Stimulated activated CD8-positive, alpha-beta memory T cell treated with anti-CD3 and anti-CD28 coated beads, Interleukin-4, amount 100 ng/mL, for 1 hour (primary cell): ENCODE results near the gene IL5.
A peak's percentile ranks its signal among the peaks of the same experiment; 100 is the strongest.
"Not testable (repeated sequence)": the region's sequence is repeated elsewhere in the genome, so short reads cannot be mapped to it uniquely, and the experiment has no call there.

ENCODE experiments used
- DNase-seq, 2 donors: peaks; one replicate each; pipeline ENCODE4 v3.0.0-alpha.2; 2020; ENCODE audit warnings: low read depth in 2 of 2, low spot score in 1 of 2

The IL5 gene

DNA sequence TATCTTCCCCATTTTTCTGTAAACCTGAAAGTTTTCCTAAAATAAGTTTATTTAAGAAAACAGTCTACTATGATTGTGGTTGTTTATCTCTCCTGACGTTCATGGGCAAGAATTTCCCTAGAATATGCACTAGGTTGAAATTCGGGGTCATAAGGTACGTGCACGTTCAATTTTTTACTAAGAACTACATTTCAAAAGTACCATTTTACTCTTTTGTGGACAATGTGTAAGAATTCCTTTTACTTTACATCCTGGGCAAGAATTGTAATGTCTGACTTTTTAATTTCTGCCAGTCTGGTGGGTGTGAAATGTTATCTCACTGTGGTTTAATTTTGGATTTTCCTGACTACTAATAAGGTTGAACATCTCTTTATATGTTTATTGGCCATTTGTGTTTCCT lies 12.4 kb downstream of the IL5 start:
- DNase-seq = no peak

DNA sequence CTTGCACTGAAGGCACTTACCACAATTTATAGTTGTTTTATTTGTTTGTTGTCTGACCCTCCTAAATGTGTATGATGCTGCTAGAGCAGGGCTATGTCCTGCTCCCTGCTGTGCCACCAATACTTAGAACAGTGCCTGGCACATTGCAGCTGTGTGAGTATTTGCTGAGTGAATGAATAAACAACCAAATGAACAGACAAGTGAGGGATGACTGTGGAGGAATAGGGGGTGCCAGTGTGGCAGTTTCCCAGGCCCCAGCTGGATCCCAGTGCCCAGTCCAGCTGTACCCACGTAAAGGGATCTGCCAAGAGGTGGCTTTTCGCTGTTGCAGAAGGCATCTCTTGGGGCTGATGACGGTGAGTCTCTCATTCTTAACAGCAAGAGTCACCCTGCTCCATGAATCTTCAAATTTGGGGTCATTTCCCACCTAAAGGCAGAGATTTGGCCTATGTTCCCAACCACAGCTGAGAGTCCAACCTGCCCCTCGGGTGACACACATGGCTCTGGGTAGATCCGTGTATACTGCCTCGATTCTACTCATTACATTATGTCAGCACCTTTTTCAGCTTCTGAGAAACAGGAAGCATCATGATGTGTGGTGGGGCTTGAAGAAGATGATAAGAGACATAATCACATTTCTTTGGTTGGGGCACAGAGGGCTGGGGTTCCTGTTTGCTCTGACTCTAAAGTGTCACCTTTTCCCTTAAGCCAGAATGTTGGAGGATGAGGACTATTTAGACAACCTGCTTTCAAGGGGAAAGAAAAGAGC lies 14.3 kb downstream of the IL5 start:
- DNase-seq = no peak

DNA sequence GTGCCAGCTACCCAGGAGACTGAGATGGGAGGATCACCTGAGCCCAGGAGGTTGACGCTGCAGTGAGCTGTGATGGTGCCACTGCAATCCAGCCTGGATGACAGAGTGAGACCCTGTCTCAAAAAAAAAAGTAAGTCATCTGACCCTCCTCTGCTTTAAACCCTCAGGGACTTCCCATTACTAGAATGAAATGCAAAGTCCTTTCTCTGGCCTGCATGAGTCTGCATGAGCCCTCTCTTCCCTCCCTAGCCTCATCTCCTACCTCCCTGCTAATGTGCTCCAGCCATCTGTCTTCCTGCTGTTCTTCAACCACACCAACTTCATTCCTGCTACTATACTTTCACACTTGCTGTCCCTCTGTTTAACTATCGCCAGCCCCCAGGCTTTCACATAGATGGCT lies 15.3 kb downstream of the IL5 start:
- DNase-seq = no peak

DNA sequence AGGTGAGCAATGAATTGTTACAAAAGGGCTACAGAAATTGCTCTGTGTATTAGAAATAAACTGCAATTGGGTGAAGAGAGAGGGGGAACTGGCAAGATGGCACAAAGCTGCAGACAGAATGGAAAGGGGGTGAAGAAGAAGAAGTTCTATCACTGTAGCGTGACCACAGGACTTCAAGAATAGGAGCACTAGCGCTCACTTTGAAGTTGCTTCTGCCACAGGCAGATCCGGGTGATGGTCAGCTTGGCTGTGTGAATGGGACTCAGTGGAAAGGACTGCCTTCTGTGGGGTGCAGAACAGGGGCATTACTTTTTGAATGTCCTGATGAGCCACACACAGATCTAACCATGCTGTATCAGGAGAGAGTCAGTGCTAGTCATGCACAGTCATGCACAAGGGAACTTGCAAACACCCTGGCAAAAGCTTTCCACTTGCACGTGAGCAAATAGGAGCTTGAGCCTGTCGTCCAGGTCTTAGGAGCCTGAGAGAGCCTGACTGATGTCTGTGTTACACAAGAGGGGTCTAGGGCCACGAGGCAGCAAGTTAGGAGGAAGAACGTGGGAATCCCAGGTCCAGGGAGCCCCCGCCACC lies 16.3 kb downstream of the IL5 start:
- no peak for DNase-seq

DNA sequence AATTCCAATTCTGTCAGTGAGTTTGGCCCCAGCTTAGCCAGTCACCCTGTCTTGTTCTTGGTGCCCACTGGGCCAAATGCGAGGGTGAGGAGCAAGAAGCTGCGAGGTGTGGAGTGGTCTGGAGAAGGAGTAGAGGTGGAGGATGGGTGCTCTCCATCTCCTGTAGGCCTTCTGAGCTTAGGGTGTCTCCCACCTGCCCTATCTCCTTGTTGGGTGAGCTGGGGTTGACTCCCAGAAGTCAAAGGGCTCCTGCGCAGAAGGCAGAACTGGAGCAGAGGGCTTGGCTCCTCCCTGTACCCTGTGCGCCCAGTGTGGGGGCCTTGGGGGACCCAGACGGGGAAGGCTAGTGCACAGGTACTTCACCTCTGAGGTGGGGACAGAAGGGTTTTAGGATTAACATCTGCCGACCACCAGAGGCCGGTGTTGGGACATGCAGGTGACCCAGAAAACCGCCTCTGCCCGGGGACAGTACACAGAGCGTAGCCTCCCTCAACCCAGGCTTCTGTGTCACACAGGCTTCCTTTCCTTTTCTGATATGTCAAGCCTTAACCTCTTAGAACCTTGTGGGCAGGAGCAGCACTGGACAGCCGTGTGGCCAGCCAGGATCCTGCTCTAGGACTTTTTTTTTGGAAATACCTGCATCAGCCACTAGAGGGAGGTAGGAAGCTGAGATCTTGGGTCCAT lies 16.9 kb downstream of the IL5 start:
- DNase-seq = no peak

DNA sequence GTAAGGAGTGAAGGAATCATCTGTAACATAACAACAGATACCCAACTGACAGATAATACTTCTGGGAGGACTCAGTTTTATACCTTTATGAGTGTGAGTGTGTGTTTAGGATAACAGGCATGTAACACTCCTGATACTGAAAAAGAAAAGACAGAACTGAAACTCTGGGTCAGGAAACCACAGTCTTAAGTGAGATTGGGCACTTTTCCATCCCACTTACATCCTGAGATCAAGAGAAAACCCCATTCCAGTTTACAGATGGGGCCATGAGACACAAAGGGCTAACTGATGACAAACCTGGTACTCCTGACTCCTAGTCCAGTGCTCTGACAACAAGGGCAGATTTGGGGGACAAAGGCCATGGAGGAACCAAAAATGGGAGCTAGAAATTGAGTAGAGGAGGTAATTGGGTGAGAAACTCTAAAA lies 18.0 kb downstream of the IL5 start:
- no peak for DNase-seq

DNA sequence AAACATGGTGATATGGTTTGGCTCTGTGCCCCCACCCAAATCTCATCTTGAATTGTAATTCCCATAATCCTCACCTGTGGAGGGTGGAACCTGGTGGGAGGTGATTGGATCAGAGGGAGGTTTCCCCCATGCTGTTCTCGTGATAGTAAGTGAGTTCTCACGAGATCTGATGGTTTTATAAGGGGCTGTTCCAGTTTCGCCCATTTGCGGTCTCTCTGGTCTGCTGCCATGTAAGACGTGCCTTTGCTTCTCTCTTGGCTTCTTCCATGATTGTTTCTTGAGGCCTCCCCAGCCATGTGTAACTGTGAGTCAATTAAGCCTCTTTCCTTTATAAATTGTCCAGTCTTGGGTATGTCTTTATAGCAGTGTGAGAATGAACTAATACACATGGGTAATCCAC lies 18.4 kb downstream of the IL5 start:
- not testable (repeated sequence) for DNase-seq

DNA sequence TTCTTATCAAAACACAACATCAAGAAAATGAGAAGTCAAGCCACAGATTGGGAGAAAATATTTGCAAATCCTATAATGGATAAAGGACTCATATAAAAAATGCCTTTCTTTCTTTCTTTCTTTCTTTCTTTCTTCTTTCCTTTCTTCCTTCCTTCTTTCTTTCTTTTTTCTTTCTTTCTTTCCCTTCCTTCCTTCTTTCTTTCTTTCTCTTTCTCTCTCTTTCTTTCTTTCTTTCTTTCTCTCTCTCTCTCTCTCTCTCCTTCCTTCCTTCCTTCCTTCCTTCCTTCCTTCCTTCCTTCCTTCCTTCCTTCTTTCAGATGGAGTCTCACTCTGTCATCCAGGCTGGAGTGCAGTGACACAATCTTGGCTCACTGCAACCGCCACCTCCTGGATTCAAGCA lies 21.3 kb downstream of the IL5 start:
- not testable (repeated sequence) for DNase-seq

DNA sequence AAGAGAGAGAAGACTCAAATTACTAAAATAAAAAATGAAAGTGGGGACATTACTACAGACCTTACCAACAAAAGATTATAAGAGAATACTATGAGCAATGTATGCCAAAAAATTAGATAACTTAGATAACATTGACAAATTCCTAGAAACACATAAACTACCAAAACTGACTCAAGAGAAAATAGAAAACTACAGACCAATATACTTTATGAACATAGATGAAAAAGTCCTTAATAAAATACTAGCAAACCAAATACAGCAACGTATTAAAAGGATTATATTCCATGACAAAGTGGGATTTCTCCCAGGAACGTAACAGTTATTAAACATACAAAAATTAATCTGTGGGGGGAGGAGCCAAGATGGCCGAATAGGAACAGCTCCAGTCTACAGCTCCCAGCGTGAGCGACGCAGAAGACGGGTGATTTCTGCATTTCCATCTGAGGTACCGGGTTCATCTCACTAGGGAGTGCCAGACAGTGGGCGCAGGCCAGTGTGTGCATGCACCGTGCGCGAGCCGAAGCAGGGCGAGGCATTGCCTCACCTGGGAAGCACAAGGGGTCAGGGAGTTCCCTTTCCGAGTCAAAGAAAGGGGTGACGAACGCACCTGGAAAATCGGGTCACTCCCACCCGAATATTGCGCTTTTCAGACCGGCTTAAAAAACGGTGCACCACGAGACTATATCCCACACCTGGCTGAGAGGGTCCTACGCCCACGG lies 29.5 kb downstream of the IL5 start:
- not testable (repeated sequence) for DNase-seq

DNA sequence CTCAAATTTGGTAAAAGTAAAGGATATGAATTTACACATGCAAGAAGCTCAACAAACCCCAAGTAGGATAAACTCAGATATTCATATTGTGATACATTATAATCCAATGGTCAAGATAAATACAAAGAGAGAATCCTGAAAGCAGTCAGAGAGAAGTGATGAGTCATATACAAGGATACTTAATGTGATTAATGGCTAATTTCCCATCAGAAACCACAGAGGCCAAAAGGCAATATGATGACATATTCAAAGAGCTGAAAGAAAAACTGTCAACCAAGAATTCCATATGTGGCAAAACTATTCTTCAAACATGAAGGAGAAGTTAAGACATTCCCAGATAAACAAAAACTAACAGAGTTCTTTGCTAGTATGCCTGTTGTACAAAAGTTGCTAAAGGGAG lies 33.2 kb downstream of the IL5 start:
- no peak for DNase-seq

DNA sequence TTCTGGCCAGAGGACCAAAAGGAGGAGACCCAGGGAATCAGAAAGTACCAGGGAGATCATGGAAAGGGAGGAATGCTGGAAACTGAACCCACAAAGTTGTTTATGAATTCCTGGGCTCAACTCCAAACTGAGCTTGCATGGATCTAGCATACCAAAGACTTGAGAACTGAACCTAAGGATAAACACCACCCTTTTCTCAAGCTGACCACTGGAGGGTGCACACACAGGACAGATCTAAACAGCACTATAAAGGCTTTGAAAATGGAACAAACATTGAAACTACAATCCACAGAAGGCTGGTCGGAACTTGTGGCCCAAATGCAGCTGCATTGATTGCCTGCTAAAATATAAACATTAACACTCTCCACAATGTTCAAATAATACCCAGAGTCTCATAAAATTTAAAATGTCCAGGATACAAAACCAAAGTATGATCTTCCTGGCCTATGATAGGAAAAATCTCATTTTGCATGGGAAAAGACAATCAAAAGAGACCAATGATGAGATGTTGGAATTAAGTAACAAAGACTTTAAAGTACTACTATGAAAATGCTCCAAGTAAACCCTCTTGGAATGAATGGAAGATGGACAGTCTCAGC lies 37.1 kb downstream of the IL5 start:
- DNase-seq = no peak

DNA sequence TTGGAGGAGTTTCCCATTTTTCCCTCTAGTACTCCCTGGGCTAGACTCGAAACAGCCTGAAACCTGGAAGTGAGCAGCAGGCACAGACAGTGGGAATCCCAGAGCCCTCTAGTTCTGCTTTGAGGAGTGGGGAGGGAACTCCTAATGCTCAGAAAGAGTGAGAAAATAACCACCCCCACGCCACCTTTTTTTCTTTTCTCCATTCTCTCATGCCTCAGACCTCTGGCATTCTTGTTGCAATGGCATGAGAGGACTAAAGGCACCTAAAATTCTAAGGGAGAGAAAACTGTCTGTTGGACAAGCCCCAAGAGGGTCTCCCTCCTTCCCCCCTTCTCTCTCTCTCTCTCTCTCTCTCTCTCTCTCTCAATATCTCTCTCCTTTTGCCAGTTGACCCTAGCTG lies 37.7 kb downstream of the IL5 start:
- DNase-seq = no peak

DNA sequence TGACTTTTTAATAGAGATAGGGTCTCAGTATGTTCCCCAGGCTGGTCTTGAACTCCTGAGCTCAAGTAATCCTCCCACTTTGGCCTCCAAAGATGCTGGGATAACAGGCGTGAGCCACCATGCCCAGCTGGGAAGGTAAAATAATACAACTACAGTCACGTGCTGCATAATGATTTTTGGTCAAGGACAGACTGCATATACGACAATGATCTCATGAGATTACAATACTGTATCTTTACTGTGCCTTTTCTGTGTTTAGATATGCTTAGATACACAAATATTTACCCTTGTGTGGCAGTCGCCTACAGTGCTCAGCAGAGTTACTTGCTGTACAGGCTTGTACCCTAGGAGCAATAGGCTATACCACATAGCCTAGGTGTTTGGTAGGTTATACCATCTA lies 38.6 kb downstream of the IL5 start:
- no peak for DNase-seq

DNA sequence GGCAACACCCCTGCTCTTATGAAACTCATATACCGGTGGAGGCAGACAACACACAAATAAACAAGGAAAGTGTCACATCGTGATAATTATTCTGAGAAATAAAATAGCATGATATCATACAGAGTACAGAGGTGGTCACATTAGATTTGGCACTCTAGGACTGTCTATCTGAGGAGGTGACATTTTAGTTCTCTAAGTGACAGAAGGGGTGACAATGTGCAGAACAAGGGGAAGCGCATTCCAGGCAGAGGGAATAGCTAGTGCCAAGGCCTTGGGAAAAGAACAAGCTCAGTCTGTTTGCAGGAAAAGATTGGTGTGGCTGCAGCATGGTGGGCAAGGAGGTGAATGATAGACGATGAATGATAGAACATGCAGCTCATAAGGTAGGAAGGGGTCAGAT lies 40.1 kb downstream of the IL5 start:
- no peak for DNase-seq

DNA sequence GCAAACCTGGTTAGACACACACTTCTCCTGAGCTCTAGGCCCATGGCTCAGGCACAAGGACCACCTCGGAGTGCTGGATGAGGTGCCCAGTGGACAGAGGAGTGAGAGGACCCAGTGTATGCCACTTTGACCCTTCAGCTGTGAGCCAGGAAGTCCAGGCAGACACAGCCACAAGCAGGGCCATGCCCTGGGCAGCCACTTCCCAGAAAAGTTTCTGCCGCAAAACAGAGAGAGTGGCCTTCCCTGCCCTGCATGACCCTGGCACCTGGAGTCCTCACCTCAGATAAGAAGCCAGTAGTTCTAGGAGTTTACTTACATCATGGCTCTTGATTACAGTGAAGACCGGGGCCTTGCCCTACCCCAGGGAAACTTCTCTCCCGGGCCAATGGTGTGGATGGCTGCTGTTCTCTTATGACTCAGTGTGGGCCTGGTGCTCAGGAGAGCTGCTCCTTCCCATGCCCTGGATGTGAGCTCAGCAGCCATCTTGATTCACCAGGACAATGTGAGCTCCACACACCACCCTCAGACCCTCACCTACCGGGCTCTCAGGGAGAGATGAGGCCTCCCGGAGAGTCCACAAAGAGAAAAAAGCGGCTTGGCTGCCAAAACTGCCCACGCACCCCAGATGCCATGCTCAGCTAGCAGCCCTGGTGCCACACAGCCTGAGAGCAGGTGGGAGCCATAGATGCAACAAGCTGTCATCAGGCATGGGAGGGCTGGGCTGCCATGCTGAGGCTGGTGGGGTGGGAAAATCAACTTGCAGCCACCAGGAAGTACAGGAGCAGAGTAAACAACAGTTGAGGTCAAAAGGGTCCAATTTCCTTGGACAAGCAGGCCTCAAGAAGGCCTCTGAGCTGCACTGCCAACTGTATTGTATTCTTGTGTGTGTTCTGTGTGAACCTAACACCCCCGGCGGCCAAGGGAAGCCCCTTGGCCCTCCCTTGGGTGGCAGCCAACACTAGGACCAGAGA lies 41.1 kb downstream of the IL5 start:
- no peak for DNase-seq

DNA sequence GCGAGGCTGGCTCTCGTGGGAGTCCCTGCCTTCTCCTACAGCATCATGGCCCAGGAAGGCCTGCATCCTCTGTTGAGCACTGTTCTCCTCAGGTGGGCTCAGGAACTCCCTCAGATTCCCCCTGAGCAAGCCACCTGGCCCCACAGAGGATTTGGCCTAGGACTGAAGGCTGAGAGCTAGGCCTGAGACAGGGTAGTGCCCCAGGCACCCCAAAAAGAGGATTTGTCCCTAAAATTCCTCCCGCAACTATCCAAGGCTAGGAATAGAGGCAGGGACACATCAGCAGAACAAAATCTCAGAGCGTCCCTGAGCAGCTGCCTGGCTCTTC lies 41.7 kb downstream of the IL5 start:
- no peak for DNase-seq

DNA sequence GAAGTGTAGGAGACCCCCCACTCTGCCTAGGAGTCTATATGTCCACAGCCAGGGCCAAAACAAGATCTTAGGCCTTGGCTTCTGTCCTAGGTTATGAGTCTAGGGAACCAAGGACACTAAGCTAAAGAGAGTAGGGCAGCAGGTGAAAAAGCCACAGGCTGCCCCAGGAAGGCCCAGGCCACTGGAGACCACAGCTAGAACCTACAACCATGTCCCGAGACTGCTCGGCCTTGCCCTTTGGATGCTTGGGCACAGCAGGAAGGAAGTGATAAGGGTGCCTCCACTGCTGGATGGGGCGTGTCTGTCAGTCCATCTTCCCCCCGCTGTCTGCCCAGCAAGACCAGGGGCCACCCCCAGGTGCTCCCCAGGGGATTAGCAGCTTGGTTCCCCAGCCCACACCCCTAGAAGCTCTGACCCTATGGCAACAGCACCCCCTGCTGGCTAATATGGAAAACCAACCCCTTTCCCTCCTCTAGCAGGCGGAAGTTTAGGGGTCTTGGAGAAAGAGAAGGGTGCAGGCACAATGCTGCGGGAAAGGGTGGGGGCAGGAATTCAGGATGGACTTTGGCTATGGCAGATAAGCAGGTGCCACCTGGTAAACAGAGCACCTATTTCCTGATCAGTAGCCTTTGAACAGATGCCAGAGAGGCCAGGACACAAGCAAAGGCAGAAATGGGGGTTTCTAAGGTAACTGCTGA lies 42.2 kb downstream of the IL5 start:
- peak; percentile 52 to 59 for DNase-seq

DNA sequence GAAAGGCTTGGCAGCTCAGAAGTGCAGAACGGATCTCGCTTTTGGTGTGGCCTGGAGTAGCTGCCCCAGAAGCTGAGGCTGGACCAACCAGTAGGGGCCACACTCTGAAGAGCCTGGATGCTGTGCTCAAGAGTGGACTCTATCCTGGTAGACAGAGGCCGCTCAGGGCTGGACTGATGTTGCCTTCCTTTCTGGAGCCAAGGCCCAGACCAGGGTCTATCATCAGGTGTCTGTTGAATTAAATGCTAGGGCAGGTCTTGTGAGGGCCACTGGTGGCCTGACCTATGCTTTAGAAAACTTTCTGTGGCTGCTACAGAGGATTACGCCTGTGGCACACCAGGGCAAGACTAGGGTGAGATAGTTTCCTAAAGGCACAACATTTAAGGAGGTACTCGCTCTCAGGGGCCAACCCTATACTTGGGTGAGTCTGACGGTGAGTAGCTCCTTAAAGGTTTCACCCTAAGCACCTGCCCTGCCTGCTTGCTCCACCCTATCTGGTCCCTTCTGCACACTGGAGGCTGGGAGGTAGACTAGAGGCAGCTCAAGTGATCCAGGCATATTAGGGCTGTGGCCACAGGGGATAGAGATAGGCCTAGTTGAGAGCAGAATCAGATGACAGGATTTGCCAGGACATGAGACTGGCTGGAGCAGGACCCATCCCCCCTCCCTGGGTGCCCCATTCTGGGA lies 42.9 kb downstream of the IL5 start:
- DNase-seq = no peak
